HG03045 (cell line): ENCODE data around the gene DRC7.

Source experiments
- ATAC-seq: cut with Tn5 transposase; IDR thresholded peaks from one replicate; pipeline ENCODE4 v1.9.1; 2021; ENCODE audit warnings: mild to moderate bottlenecking, moderate library complexity; ENCODE audit not compliant: unreplicated experiment

Gene DRC7

GRCh38 chr16:57692636-57693035 is 2.0 kb upstream of the DRC7 start:
- no peak for ATAC-seq

- ATAC-seq, result no peak
These were observed 1.1 kb upstream of the DRC7 start for GRCh38 chr16:57693550-57693949.

GRCh38 chr16:57694231-57694724 is 328 bp upstream of the DRC7 start:
- no peak for ATAC-seq

- ATAC-seq, result no peak
These were observed 1.1 kb downstream of the DRC7 start for GRCh38 chr16:57695680-57696069.

DNA sequence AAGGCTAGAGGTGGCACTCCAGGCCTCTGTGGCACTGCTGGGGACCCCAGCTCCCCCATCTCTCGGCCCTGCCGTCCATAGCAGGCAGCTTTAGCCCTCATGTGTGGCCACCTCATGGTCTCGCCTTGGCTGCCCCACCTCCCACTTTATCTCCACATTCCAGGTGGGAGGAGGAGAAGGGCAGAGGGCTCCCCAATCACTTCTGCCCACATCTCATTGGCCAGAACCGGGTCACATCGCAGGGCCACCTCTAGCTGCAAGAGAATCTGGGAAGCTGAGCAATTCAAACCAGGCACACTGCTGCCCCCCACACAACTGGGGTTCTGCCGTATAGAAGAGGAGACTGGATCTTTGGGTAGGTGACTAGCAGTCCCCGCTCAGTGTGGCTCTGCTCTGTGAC is 1.6 kb downstream of the DRC7 start:
- ATAC-seq, result no peak

GRCh38 chr16:57697896-57698537 is 3.4 kb downstream of the DRC7 start:
- no peak for ATAC-seq

DNA sequence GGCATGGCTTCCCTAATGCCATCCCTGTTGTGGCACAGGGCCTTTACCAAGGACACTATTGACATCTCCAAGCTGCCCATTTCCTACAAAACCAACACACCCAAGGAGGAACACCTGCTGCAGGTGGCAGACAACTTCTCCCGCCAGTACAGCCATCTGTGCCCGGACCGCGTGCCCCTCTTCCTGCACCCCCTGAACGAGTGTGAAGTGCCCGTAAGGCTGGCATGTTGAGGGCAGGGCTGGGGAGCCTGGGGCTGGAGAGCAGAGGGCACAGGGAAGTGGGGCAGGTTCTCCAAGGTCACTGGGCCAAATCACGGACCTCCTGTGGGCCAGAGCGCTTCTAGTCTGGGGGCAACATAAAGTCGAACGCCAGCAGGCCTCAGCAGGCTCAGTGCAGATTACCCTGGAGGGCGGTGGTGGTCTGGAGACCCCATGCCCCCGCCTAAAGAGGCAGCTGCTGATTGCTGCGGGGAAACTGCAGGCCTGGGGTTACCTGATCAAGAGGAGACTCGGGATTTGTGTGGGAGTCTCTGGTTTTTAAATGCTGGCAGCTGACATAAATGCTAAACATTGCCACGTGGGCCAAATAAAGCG is 4.3 kb downstream of the DRC7 start:
- no peak for ATAC-seq

- ATAC-seq, result no peak
These were observed 4.9 kb downstream of the DRC7 start for GRCh38 chr16:57699481-57699880.

GRCh38 chr16:57699899-57700298 is 5.3 kb downstream of the DRC7 start:
- no peak for ATAC-seq

DNA sequence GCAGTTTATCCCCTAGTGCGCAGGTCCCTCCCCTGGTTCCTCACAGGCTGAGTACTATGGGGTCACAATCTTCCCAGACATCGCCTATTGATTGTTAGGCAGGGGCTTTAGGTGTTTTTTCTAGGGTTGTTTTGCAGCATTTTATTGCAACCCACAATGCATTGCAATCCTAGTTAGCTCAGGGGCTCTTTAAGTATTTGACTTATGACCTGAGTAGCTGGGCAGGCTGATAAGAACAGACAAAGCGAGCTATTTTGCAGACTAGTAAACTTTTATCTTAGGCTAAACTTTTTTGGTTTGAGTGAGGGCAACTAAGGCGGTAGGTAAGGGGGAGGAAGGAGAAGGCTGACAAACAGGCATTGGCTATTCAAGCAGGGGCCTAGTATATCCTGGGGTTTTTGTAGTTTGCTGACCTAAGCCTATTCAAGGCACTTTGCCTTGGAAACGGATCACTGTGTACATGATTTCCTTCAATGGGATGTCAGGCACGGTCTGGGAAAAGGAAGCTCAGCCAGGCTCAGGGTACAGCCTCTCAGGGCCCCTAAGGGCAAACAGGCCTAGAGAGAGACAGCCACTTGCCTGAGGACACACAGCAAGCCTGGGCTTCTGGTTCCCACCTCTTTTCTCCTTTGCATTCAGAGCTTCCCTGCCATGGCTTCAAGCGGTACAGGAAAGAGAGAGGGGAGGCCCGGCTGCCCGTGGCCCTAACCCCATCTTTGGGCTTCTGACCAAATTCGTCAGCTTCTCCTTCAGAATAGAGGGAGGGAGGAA is 6.4 kb downstream of the DRC7 start:
- ATAC-seq, result no peak

DNA sequence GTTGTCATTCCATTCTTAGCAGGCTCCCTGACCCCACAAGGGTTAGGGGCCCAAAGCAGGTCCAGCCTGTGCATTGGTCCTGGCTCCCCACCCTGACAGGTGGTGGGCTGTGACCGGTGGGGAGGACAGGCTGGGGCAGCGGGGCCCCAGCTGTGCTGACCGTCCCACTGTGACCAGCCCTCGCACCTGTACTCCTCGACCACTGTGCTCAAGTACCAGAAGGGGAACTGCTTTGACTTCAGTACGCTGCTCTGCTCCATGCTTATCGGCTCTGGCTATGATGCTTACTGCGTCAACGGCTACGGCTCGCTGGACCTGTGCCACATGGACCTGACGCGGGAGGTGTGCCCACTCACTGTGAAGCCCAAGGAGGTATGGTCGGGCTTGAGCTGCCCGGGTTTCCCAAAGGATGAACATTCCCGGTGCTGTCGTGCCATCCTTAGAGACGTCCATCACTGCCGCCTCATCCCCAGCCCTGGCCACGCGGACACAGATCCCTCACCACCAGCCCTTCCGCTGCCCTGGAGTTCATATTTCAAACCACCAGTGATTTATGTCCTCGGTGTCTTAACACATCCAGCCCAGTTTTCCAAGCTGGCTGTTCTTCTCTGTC is 7.3 kb downstream of the DRC7 start:
- no peak for ATAC-seq

DNA sequence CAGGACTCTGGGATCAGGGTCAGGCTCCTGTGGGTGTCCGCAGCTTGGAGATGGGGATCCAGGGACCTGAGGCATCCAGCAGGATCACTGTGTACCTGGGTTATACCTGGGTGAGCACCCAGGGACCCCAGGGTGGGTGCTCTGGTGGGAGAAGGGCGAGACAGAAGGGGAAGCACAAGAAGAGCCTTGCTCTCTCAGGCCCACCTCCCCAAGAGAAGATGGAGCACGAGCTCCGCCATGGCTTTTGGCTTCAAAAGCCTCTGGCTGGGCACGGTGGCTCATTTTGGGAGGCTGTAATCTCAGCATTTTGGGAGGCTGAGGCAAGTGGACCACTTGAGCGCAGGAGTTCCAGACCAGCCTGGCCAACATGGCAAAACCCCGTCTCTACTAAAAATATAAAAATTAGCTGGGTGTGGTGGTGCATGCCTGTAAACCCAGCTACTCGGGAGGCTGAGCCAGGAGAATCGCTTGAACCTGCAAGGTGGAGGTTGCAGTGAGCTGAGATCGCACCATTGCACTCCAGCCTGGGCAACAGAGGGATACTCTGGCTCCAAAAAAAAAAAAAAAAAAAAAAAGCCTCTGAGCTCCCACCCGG is 8.9 kb downstream of the DRC7 start:
- ATAC-seq, result no peak

DNA sequence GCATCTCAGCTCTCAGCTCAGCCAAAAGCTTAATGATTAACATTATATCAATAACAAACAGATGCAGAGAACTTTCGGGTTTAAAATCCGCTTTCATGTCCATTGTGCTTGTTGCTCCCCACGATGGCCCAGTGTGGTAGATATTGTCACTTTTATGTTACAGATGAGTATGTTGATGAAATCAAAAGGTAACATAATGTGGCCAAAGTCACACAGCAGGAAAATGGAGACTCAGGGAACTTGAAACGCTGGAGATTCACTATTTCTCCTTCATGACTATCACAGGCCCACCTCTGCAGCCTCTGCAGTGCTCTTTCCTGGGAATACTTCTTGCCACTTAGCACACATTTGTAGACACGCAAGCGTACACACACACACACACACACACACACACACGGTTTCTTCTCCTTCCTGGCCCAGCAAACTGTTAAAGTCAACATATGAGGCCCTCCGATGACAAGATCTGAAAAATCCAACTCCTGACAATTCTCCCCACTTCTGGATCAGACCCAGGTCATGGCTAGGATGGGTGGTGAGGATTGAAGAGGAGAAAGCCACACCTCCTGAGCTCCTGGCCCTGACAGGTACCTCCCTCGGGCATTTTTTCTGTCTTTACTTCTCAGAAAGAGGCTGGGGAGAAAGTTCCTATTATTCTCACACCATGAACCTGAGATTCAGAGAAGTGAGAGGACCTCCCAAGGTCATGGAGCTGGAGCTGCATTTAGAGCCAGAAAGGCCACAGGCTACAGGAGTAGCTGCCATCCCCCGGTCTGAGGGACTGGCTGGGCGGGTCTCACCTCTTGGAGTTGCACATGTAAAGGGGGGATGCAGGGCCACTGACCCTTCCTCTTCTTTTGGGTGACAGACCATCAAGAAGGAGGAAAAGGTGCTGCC is 9.7 kb downstream of the DRC7 start:
- ATAC-seq, result no peak

GRCh38 chr16:57704905-57705852 is 10.6 kb downstream of the DRC7 start:
- no peak for ATAC-seq

GRCh38 chr16:57706717-57707116 is 12.1 kb downstream of the DRC7 start:
- ATAC-seq, result no peak

DNA sequence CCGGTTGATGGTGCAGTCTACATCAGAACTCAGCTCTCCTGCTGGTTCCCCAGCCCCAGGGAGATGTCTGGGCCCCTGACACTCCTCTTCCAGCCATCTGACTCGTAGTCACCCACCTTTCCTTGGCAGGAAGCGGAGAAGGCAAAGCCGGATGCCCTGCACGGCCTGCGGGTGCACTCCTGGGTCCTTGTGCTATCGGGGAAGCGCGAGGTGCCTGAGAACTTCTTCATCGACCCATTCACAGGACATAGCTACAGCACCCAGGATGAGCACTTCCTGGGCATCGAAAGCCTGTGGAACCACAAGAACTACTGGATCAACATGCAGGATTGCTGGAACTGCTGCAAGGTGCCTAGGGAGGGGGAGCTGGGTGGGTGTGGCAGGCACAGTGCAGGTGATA is 12.7 kb downstream of the DRC7 start:
- no peak for ATAC-seq

- no peak for ATAC-seq
These were observed 13.6 kb downstream of the DRC7 start for GRCh38 chr16:57708168-57708567.

- ATAC-seq, result no peak
These were observed 15.1 kb downstream of the DRC7 start for GRCh38 chr16:57709663-57710062.

DNA sequence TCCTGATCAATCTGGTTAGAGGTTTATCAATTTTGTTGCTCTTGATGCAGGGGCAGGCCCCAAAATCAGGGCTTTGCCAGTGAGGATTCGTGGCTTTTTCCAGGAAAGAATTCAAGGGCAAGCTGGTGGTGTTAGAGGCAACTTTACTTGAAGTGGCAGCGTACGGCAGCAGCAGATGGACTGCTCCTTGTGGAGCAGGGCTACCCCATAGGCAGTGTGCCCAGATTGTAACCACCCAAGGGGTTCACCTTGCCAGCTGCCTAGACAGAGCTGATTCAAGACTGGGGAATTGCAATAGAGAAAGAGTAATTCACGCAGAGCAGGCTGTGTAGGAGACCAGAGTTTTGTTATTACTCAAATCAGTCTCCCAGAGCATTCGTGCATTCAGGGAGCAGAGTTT is 16.7 kb downstream of the DRC7 start:
- ATAC-seq, result no peak
